HL-60 (cell line): ENCODE results near the gene HECW1.

ENCODE experiments used
- DNase-seq, 2 experiments: peaks; one replicate each; pipeline ENCODE4 v3.0.0-alpha.2; 2010 to 2020; ENCODE audit warnings: low read depth in 1 of 2, low spot score in 1 of 2
- H3K27ac ChIP-seq: fragments of 250-450 bp; sonication (Bioruptor Pico); replicated peaks from 2 replicates; pipeline ENCODE4 v1.5.1; 2020; ENCODE audit warnings: mild to moderate bottlenecking, moderate library complexity
- H3K27me3 ChIP-seq: fragments of 250-450 bp; sonication (Bioruptor Pico); 2 replicates; pipeline ENCODE4 v1.5.1; 2021; ENCODE audit warnings: mild to moderate bottlenecking, moderate library complexity; ENCODE audit not compliant: insufficient read depth, poor library complexity, severe bottlenecking
- H3K4me3 ChIP-seq: replicated peaks from 2 replicates; pipeline ENCODE4 v1.5.1; 2011; ENCODE audit warnings: mild to moderate bottlenecking, control low read depth, low read length; ENCODE audit not compliant: insufficient read depth
- CTCF ChIP-seq: IDR thresholded peaks from one replicate; pipeline ENCODE4 v1.5.1; 2011; ENCODE audit warnings: low read length, control low read depth, inconsistent platforms; ENCODE audit not compliant: insufficient read depth
- GABPA ChIP-seq: IDR thresholded peaks from 2 replicates; pipeline ENCODE4 v1.6.1; 2012; ENCODE audit warnings: low read depth
- POLR2AphosphoS5 ChIP-seq: IDR thresholded peaks from 2 replicates; pipeline ENCODE4 v1.6.1; 2012; ENCODE audit warnings: low read depth
- REST ChIP-seq: IDR thresholded peaks from 2 replicates; pipeline ENCODE4 v1.6.1; 2012; ENCODE audit warnings: low read depth; ENCODE audit not compliant: insufficient replicate concordance
- SPI1 ChIP-seq: IDR thresholded peaks from 2 replicates; pipeline ENCODE4 v1.6.1; 2012; ENCODE audit warnings: low read depth, mild to moderate bottlenecking, borderline replicate concordance

Gene HECW1

GRCh38 chr7:43454936-43455518 is 342.6 kb downstream of the HECW1 start:
- no peak for DNase-seq
- TF ChIP-seq REST: no peak
- TF ChIP-seq SPI1: no peak
- TF ChIP-seq CTCF: peak; percentile 11
- no peak for TF ChIP-seq POLR2AphosphoS5
- Histone ChIP-seq H3K4me3 (no peak overlapping the region), H3K27me3 (peaks cover 3% of the 10 kb centered on the region), H3K27ac (no peak overlapping the region)

GRCh38 chr7:43456200-43456599 is 343.8 kb downstream of the HECW1 start:
- peaks cover 3% of the 10 kb centered on the region for H3K27me3 ChIP-seq
- no peak for DNase-seq
- TF ChIP-seq CTCF (no peak), POLR2AphosphoS5 (no peak), SPI1 (no peak)
- H3K4me3 ChIP-seq: no peak overlapping the region
- no peak overlapping the region for H3K27ac ChIP-seq

- Histone ChIP-seq H3K27ac (no peak overlapping the region), H3K27me3 (peaks cover 6% of the 10 kb centered on the region), H3K4me3 (no peak overlapping the region)
- peak; percentile 6 to 38 for DNase-seq
- TF ChIP-seq SPI1: no peak
- no peak for TF ChIP-seq REST
- no peak for TF ChIP-seq GABPA
- TF ChIP-seq CTCF: no peak
- TF ChIP-seq POLR2AphosphoS5: no peak
Observed at GRCh38 chr7:43458330-43459018, 346.0 kb downstream of the HECW1 start.

- no peak for DNase-seq
- H3K27me3 ChIP-seq: peaks cover 7% of the 10 kb centered on the region
- H3K4me3 ChIP-seq: no peak overlapping the region
- TF ChIP-seq REST: no peak
- TF ChIP-seq CTCF: no peak
- no peak for TF ChIP-seq GABPA
- TF ChIP-seq POLR2AphosphoS5: no peak
- TF ChIP-seq SPI1: peak; percentile 27; the same call in 1 of the 2 replicates
- H3K27ac ChIP-seq: no peak overlapping the region
Observed at GRCh38 chr7:43459019-43459337, 346.5 kb downstream of the HECW1 start.
